GM10266 (cell line): ENCODE data around the gene ETV2.
A peak's percentile ranks its signal among the peaks of the same experiment; 100 is the strongest.

Source experiments
- DNase-seq: peaks from one replicate; pipeline ENCODE4 v3.0.0; 2012; ENCODE audit errors: extremely low spot score
- TF ChIP-seq, protein P1 (sequence below): IDR thresholded peaks from 2 replicates; pipeline ENCODE4 v1.5.1; 2012; ENCODE audit warnings: mild to moderate bottlenecking, low read depth; ENCODE audit not compliant: control insufficient read depth, insufficient read depth; ENCODE audit errors: missing control alignments

Gene ETV2

GRCh38 chr19:35619290-35619923 is 22.1 kb upstream of the ETV2 start:
- TF ChIP-seq, protein P1, sequence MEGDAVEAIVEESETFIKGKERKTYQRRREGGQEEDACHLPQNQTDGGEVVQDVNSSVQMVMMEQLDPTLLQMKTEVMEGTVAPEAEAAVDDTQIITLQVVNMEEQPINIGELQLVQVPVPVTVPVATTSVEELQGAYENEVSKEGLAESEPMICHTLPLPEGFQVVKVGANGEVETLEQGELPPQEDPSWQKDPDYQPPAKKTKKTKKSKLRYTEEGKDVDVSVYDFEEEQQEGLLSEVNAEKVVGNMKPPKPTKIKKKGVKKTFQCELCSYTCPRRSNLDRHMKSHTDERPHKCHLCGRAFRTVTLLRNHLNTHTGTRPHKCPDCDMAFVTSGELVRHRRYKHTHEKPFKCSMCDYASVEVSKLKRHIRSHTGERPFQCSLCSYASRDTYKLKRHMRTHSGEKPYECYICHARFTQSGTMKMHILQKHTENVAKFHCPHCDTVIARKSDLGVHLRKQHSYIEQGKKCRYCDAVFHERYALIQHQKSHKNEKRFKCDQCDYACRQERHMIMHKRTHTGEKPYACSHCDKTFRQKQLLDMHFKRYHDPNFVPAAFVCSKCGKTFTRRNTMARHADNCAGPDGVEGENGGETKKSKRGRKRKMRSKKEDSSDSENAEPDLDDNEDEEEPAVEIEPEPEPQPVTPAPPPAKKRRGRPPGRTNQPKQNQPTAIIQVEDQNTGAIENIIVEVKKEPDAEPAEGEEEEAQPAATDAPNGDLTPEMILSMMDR, result no peak
- DNase-seq, result no peak

- DNase-seq, result no peak
- TF ChIP-seq, protein P1, result no peak
Observed at GRCh38 chr19:35620001-35620400, 21.5 kb upstream of the ETV2 start.

DNA sequence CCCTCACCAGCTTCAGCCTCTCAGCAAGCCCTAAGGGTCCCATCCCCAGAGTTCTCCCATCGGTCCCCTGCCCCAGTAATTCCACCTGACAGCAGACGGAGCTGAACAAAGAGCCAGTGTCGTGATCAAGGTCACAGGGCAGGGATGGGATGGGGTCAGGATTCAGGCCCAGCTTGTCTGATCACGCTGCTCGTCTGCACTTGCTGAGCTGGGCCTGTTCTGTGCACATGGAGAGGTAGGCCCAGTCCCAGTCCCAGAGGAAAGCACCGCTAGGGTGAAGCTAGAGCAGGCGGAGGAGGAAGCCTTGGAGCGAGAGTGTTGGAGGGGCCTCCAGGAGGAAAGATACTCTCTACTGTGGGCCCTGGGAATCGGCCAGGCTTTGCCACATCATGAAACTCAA is 19.8 kb upstream of the ETV2 start:
- DNase-seq, result no peak
- TF ChIP-seq, protein P1, result no peak

GRCh38 chr19:35622750-35623149 is 18.8 kb upstream of the ETV2 start:
- no peak for DNase-seq
- TF ChIP-seq, protein P1, result no peak

GRCh38 chr19:35623327-35624010 is 18.1 kb upstream of the ETV2 start:
- DNase-seq, result no peak
- TF ChIP-seq, protein P1, result no peak

DNA sequence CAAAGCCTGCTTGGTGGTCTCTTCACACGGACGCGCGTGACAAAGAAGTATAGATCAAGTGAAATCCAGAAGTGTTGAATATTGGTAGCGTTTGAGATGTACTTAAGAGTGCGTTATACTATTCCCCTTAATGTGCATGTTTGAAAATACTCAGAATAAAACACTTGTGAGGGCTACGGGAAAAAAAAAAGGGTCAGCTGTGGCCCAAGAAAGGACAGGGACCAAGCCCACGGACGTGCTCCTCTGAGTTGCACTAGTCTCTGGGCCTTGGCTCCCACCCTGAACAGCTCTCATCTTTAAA is 13.3 kb upstream of the ETV2 start:
- no peak for DNase-seq
- TF ChIP-seq, protein P1, result no peak

DNA sequence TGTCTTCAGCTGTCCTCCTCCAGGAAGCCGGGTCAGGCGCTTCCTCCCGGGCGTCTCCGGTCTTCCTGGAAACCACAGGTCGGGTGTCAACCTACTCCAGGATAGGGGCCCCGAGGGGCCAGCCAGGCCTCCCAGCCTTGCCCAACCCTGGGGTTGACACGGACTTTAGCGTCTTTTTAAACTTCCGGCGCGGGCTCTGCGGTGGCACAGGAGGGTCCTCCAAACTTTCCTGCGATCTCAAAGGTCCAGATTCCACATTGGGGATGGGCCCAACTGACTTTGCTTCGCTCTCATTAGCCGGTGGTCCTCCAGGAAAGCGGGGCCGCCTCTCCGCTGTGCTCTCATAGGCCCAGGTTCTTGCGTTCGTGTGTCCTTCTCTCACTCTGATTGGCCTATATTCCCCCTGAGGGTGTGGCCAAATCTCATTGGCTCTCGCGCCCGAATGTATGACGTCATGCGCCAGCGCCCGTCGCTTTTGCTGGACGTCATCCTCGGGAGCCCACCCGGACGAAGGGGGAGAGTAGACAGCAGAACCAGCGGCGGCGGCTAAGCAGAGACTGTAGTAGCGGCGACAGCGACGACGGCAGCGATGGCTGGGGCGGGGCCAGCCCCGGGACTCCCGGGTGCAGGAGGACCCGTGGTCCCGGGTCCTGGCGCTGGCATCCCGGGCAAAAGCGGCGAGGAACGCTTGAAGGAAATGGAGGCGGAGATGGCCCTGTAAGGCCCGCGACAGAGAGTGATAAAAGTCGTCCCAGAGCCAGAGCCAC is 12.8 kb upstream of the ETV2 start, which contains the start of gene RBM42:
Gene RBM42 (plus strand): TSS at position 472 of the 767 bp plus-strand sequence. CDS start 118 bp downstream, at position 590.
- peak; percentile 98 for DNase-seq

More for the DNA sequence above, 12.8 kb upstream of the ETV2 start, which contains the start of gene RBM42:
- TF ChIP-seq, protein P1, result no peak
